Dermis microvascular lymphatic vessel endothelial cell (primary cell): ENCODE data around the gene SCYGR3. TPM values are rescaled to one million over a fixed set of nuclear protein-coding genes. Genes with fewer than 3 reads are reported as not detected.

ENCODE experiments used
- total RNA-seq: library from RNA; depleted of rRNA; stranded (reverse); fragments of >200 nt; gene quantifications from 2 replicates; pipeline ENCODE4 v1.2.1, GENCODE V29; 2014

SCYGR3 gene
- total RNA-seq, 1 donor from 2014 or later = not detected

Other genes starting within 250 kb of the SCYGR3 start
- not detected in 2 replicates for gene TM4SF20, start 235.5 kb downstream of the SCYGR3 start, total RNA-seq
- gene SCYGR1, start 226.9 kb downstream of the SCYGR3 start, total RNA-seq = not detected in 2 replicates
- gene AGFG1, start 142.7 kb downstream of the SCYGR3 start, total RNA-seq = 32.5 and 56.6 TPM in 2 replicates
- gene SCYGR2, start 15.9 kb downstream of the SCYGR3 start, total RNA-seq = not detected in 2 replicates
- not detected in 2 replicates for gene SCYGR4, start 2.7 kb upstream of the SCYGR3 start, total RNA-seq
- gene SCYGR5, start 52.0 kb upstream of the SCYGR3 start, total RNA-seq = not detected in 2 replicates
- gene SLC19A3, start 103.2 kb upstream of the SCYGR3 start, total RNA-seq = under 0.01 and 0.13 TPM in 2 replicates
- not detected in 2 replicates for gene SCYGR6, start 109.9 kb upstream of the SCYGR3 start, total RNA-seq
- gene SCYGR7, start 113.5 kb upstream of the SCYGR3 start, total RNA-seq = not detected in 2 replicates
- not detected in 2 replicates for gene SCYGR8, start 131.1 kb upstream of the SCYGR3 start, total RNA-seq
- gene CCL20, start 199.0 kb upstream of the SCYGR3 start, total RNA-seq = 0.89 and 3.3 TPM in 2 replicates